DMS79 treated with DMSO at 0.1 percent for 48 hours (cell line): ENCODE data around the gene VWDE.

ENCODE experiments used
- DNase-seq: peaks from one replicate; lab custom pipeline; 2025; lab: John Stamatoyannopoulos, UW

Gene VWDE

DNA sequence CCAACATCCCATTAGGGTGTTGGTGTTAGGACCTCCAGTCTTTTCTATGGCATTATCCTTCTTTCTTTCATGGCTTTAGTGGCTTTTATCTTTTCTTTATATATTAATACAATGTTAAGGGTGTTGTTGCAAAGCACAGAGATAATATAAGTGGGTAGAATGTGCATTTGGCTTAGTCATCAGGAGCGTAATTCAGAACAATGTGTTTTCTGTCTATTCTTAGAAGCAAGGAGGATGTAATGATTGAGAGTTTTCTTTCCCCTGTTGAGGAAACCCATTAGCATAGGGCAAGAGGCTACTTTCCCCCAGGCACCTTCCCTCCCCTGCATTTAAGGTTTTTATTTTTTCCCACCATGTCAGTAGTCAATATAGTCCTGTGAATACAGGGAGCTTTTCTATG lies 112.9 kb downstream of the VWDE start:
- DNase-seq, result no peak

DNA sequence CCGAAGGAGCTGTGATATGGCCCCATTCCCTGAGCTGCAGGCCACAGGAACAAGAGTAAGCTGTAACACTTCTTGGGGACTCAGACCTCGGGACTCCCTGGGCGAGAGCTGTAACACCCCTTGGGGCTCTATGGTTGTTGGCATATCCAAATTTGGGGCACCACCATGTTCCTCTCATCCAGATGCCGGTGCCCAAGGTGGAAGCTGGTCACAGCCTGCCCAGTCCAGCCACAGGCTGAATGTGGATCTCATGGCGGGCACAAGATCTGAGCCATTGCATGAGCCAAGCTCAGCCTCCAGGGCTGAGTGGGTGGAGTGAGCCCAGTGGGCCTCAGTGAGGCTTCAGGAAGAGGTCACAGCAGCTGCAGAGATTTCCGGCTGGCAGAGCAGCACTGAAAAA lies 113.7 kb downstream of the VWDE start:
- no peak for DNase-seq

DNA sequence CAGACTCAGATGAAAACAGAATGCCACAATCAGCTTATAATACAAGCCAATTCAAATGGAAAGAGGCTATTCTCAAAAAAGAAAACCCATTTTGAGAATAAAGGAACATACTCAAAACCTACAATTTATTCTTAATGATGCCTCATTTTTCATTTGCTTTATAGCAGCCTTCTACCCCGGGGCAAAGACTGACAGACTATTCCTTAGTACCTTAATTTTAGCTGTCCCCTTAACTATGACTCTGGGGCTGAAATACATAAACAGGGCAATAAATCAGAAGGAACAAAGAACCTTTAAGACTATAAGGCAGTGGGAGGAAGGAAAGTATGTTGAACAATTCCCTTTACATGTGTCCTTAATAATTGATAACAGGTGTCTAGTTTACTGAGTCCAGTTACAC lies 115.8 kb downstream of the VWDE start:
- DNase-seq, result no peak

DNA sequence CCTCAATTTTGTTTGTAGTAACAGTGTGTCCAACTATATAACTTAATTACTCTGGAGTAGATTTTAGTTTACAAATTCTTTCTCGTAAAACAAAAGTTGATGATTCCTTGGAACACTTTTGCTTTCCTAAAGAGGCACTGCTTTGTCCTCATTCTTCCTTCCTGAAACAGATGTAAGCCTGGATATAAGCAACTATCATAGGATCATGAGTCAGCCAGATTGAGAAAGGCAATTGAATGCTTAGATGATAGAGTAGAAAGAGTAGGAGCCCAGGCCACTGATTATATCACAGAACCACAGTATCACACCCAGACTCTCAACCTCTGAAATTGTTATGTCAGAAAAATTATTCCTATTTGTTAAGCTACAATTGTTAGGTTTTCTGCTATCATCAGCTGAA lies 122.6 kb downstream of the VWDE start:
- no peak for DNase-seq
